Transverse colon (tissue), 4 donors: Measurements from ENCODE around the gene PTN. TPM values are rescaled to one million over a fixed set of nuclear protein-coding genes. Genes with fewer than 3 reads are reported as not detected.

ENCODE experiments used
- DNase-seq: peaks from one replicate; pipeline ENCODE4 v3.0.0-alpha.2; 2019
- H3K27ac ChIP-seq, 4 donors: fragments of 200-600 bp; sonication (generic); 2 replicates each; pipeline ENCODE4 v1.5.1; 2016 to 2018; ENCODE audit warnings: inconsistent platforms in 4 of 4
- H3K27me3 ChIP-seq: fragments of 200-600 bp; sonication (generic); 2 replicates; pipeline ENCODE4 v1.5.1; 2017; ENCODE audit warnings: inconsistent platforms
- H3K36me3 ChIP-seq, 4 donors: fragments of 200-600 bp; sonication (generic); 2 replicates each; pipeline ENCODE4 v1.5.1; 2017 to 2019; ENCODE audit warnings: inconsistent platforms in 4 of 4
- H3K4me1 ChIP-seq, 4 donors: fragments of 200-600 bp; sonication (generic); 2 replicates each; pipeline ENCODE4 v1.5.1; 2017 to 2020; ENCODE audit warnings: inconsistent platforms in 4 of 4
- H3K4me3 ChIP-seq, 4 donors: fragments of 200-600 bp; sonication (generic); 1 replicate in 1 of 4; 2 replicates in 3 of 4; pipeline versions ENCODE4 v1.5.1 to v1.6.1; 2017 to 2019; ENCODE audit warnings: inconsistent platforms in 4 of 4
- H3K9me3 ChIP-seq, 2 donors: fragments of 200-600 bp; sonication (generic); 2 replicates each; pipeline ENCODE4 v1.5.1; 2017 to 2019; ENCODE audit warnings: inconsistent platforms in 2 of 2
- EP300 ChIP-seq: sonication (generic); formaldehyde crosslinking; IDR thresholded peaks from one replicate; pipeline ENCODE4 v1.6.1; 2017; ENCODE audit warnings: antibody characterized with exemption, low read depth
- POLR2A ChIP-seq: fragments of 450-650 bp; IDR thresholded peaks from one replicate; pipeline ENCODE4 v1.6.1; 2016; ENCODE audit warnings: antibody characterized with exemption, mild to moderate bottlenecking, moderate library complexity
- POLR2AphosphoS5 ChIP-seq, 3 donors: sonication (generic); formaldehyde crosslinking; IDR thresholded peaks; one replicate each; pipeline ENCODE4 v1.6.1; 2016; ENCODE audit warnings: antibody characterized with exemption in 3 of 3
- WGBS, 2 donors: methylation state at CpG; one replicate each; pipeline ENCODE4 v1.1.5; 2018; ENCODE audit warnings: low coverage in 1 of 2; 5-methylcytosine and 5-hydroxymethylcytosine counted together
- in situ Hi-C, 4 donors: fragments of 200-750 bp; cut with MboI; loops; one replicate each; pipeline versions ENCODE4 v1.15.0 to v1.15.1; 2017; ENCODE audit warnings: low sequenced_read_pairs in 3 of 4, low pct_ligation_motif_present in 1 of 4, low pct_unique_long_range_greater_than_20kb in 1 of 4
- intact Hi-C: fragments of 100-400 bp; cut with DNase I; formaldehyde crosslinking; loops from one replicate; pipeline ENCODE4 v1.15.1; 2023; ENCODE audit warnings: low total_unique reads
- total RNA-seq, 4 donors: library from RNA; depleted of rRNA; stranded (reverse); fragments of >200 nt; gene quantifications; one replicate each; pipeline ENCODE4 v1.1.0, GENCODE V29; 2016
- TF ChIP-seq, protein P1 (sequence below), 5 experiments: fragments of 200-600 bp in 3 of 5; fragments of 450-650 bp in 2 of 5; sonication (generic) in 3 of 5; IDR thresholded peaks; 1 replicate in 2 of 5; 2 replicates in 3 of 5; pipeline ENCODE4 v1.5.1; 2016 to 2017; ENCODE audit warnings: antibody characterized with exemption in 5 of 5, inconsistent platforms in 3 of 5, mild to moderate bottlenecking in 2 of 5, moderate library complexity in 1 of 5

PTN gene
- total RNA-seq, 4 donors from 2014 or later, result 3.0 to 6.4 (median 3.8) TPM

DNA sequence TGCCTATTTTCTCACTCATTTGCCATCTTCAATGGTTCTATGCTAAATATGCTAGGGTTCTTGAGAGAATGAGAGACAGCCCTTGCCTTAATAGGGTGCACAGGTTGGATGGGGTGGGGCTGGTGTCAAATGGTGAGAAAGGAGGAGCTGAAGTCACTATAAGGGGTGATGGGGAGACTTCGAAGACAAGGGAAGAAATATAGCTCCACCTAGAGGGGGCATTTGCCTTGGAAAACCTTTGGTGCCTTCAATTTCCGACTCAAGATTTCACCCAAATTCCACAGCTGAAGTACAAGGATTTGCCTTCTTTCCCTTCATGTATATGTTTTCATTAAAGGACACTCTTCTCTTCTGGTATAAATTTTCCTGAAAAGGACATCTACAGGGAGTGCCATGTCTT, 5.6 kb downstream of the PTN start:
- 48 to 65% methylated on average over 2 of the region's 2 CpGs for WGBS, 2 donors
- TF ChIP-seq POLR2A (no peak), EP300 (no peak), POLR2AphosphoS5 (IDR thresholded peaks at IDR 0.05) (no peak)
- TF ChIP-seq, protein P1, sequence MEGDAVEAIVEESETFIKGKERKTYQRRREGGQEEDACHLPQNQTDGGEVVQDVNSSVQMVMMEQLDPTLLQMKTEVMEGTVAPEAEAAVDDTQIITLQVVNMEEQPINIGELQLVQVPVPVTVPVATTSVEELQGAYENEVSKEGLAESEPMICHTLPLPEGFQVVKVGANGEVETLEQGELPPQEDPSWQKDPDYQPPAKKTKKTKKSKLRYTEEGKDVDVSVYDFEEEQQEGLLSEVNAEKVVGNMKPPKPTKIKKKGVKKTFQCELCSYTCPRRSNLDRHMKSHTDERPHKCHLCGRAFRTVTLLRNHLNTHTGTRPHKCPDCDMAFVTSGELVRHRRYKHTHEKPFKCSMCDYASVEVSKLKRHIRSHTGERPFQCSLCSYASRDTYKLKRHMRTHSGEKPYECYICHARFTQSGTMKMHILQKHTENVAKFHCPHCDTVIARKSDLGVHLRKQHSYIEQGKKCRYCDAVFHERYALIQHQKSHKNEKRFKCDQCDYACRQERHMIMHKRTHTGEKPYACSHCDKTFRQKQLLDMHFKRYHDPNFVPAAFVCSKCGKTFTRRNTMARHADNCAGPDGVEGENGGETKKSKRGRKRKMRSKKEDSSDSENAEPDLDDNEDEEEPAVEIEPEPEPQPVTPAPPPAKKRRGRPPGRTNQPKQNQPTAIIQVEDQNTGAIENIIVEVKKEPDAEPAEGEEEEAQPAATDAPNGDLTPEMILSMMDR (IDR thresholded peaks at IDR 0.05), result no peak
- H3K27me3 ChIP-seq, result no peaks in the 10 kb centered on the region
- H3K9me3 ChIP-seq, result no peaks in the 10 kb centered on the region
- DNase-seq, result no peak
- no peak overlapping the region for H3K4me3 ChIP-seq
- in situ Hi-C loops (no loop called here), intact Hi-C loops (no loop called here)
- H3K4me1 ChIP-seq, result no peaks in the 10 kb centered on the region
- no peak overlapping the region for H3K27ac ChIP-seq
- H3K36me3 ChIP-seq, result no peaks in the 10 kb centered on the region

DNA sequence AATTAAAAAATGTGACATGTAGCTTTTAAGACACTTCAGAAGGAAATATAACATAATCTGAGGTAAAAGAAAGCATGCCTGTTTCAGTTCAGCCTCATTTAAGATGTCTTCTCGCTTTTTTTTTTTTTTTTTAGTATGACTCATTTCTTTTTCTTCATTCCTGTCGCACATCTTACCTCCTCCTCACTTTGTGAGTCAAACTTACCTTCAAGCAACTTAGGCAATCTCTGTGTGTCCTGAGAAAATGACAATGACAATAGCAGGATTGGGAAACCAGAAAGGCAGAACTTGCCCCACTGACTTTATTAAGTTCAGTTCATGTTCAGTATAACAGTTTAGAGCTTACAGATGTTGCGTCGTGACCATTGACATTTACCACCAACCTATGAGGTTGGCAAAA, 7.7 kb downstream of the PTN start:
- no peak overlapping the region for H3K4me3 ChIP-seq
- intact Hi-C loops (no loop called here), in situ Hi-C loops (no loop called here)
- WGBS, 2 donors, result 77 to 83% methylated on average over 3 to 4 of the region's 4 CpGs
- no peak for DNase-seq
- TF ChIP-seq POLR2A (no peak), POLR2AphosphoS5 (IDR thresholded peaks at IDR 0.05) (no peak), EP300 (no peak)
- TF ChIP-seq, protein P1 (IDR thresholded peaks at IDR 0.05), result no peak
- H3K9me3 ChIP-seq, result no peaks in the 10 kb centered on the region
- no peaks in the 10 kb centered on the region for H3K4me1 ChIP-seq
- no peaks in the 10 kb centered on the region for H3K36me3 ChIP-seq
- H3K27me3 ChIP-seq, result no peaks in the 10 kb centered on the region
- H3K27ac ChIP-seq, result no peak overlapping the region

- Histone ChIP-seq H3K4me1 (no peaks in the 10 kb centered on the region), H3K4me3 (no peak overlapping the region), H3K36me3 (no peaks in the 10 kb centered on the region), H3K27me3 (no peaks in the 10 kb centered on the region), H3K9me3 (no peaks in the 10 kb centered on the region), H3K27ac (no peak overlapping the region)
- intact Hi-C loops (no loop called here), in situ Hi-C loops (no loop called here)
- TF ChIP-seq, protein P1 (IDR thresholded peaks at IDR 0.05), result no peak
- TF ChIP-seq POLR2A (no peak), EP300 (no peak), POLR2AphosphoS5 (IDR thresholded peaks at IDR 0.05) (no peak)
- WGBS, 2 donors, result 71 to 90% methylated on average over 4 to 8 of the region's 8 CpGs
- no peak for DNase-seq
These were observed 12.2 kb downstream of the PTN start for GRCh38 chr7:137331378-137331777.

- 83 to 86% methylated on average over 1 of the region's 1 CpG for WGBS, 2 donors
- H3K4me1 ChIP-seq, result no peaks in the 10 kb centered on the region
- in situ Hi-C loops, result no loop called here
- intact Hi-C loops, result no loop called here
- H3K36me3 ChIP-seq, result no peaks in the 10 kb centered on the region
- no peak overlapping the region for H3K4me3 ChIP-seq
- H3K27me3 ChIP-seq, result no peaks in the 10 kb centered on the region
- no peak for DNase-seq
- no peak overlapping the region for H3K27ac ChIP-seq
- TF ChIP-seq EP300, result no peak
- TF ChIP-seq, protein P1 (IDR thresholded peaks at IDR 0.05), result no peak
- no peak for TF ChIP-seq POLR2A
- TF ChIP-seq POLR2AphosphoS5 (IDR thresholded peaks at IDR 0.05), result no peak
- H3K9me3 ChIP-seq, result no peaks in the 10 kb centered on the region
These were observed 14.1 kb downstream of the PTN start for GRCh38 chr7:137329411-137329810.
